ENCODE measurements around the gene FAM174A. TPM values are rescaled to one million over a fixed set of nuclear protein-coding genes. Genes with fewer than 3 reads are reported as not detected.

FAM174A gene
- total RNA-seq, 4 donors from 2014 or later: 27.8 to 57.3 (median 45.6) TPM

GRCh38 chr5:100576217-100576751 lies 41.1 kb downstream of the FAM174A start:
- Histone ChIP-seq H3K4me3 (no peak overlapping the region), H3K27me3 (no peaks in the 10 kb centered on the region), H3K4me1 (no peaks in the 10 kb centered on the region), H3K36me3 (peaks cover 3% of the 10 kb centered on the region), H3K27ac (no peak overlapping the region), H3K9me3 (no peaks in the 10 kb centered on the region)
- no peak for DNase-seq (ENCODE audit: low spot score in 2 of 2)
- TF ChIP-seq CTCF (IDR thresholded peaks at IDR 0.05): no peak
- no peak for TF ChIP-seq POLR2AphosphoS5 (IDR thresholded peaks at IDR 0.05)
- no peak for TF ChIP-seq POLR2A (IDR thresholded peaks at IDR 0.05)
- no peak for TF ChIP-seq EP300 (IDR thresholded peaks at IDR 0.05)
- 73% methylated on average over 2 of the region's 2 CpGs for WGBS

- no peak for DNase-seq (ENCODE audit: low spot score in 2 of 2)
- Histone ChIP-seq H3K4me3 (no peak overlapping the region), H3K36me3 (peaks cover 3% of the 10 kb centered on the region), H3K27me3 (no peaks in the 10 kb centered on the region), H3K9me3 (no peaks in the 10 kb centered on the region), H3K4me1 (no peaks in the 10 kb centered on the region), H3K27ac (no peak overlapping the region)
- TF ChIP-seq CTCF (IDR thresholded peaks at IDR 0.05): no peak
- TF ChIP-seq POLR2A (IDR thresholded peaks at IDR 0.05): no peak
- TF ChIP-seq POLR2AphosphoS5 (IDR thresholded peaks at IDR 0.05): no peak
- no peak for TF ChIP-seq EP300 (IDR thresholded peaks at IDR 0.05)
- 86% methylated on average over 1 of the region's 1 CpG for WGBS
Measured at GRCh38 chr5:100577506-100577905, 42.3 kb downstream of the FAM174A start.

- no peaks in the 10 kb centered on the region for H3K4me1 ChIP-seq
- H3K36me3 ChIP-seq: no peaks in the 10 kb centered on the region
- no peaks in the 10 kb centered on the region for H3K27me3 ChIP-seq
- WGBS: 67% methylated on average over 1 of the region's 1 CpG
- TF ChIP-seq POLR2A (IDR thresholded peaks at IDR 0.05): no peak
- TF ChIP-seq EP300 (IDR thresholded peaks at IDR 0.05): no peak
- TF ChIP-seq CTCF (IDR thresholded peaks at IDR 0.05): no peak
- TF ChIP-seq POLR2AphosphoS5 (IDR thresholded peaks at IDR 0.05): no peak
- H3K9me3 ChIP-seq: no peaks in the 10 kb centered on the region
- H3K4me3 ChIP-seq: no peak overlapping the region
- DNase-seq (ENCODE audit: low spot score in 2 of 2): no peak
- H3K27ac ChIP-seq: no peak overlapping the region
Measured at GRCh38 chr5:100584069-100584468, 48.9 kb downstream of the FAM174A start.

- H3K9me3 ChIP-seq: no peaks in the 10 kb centered on the region
- no peak for DNase-seq (ENCODE audit: low spot score in 2 of 2)
- TF ChIP-seq POLR2AphosphoS5 (IDR thresholded peaks at IDR 0.05) (no peak), CTCF (IDR thresholded peaks at IDR 0.05) (no peak), EP300 (IDR thresholded peaks at IDR 0.05) (no peak), POLR2A (IDR thresholded peaks at IDR 0.05) (no peak)
- H3K27me3 ChIP-seq: no peaks in the 10 kb centered on the region
- no peaks in the 10 kb centered on the region for H3K36me3 ChIP-seq
- H3K4me1 ChIP-seq: no peaks in the 10 kb centered on the region
- no peak overlapping the region for H3K4me3 ChIP-seq
- WGBS: 83% methylated on average over 5 of the region's 5 CpGs
- H3K27ac ChIP-seq: no peak overlapping the region
Measured at GRCh38 chr5:100584889-100585288, 49.7 kb downstream of the FAM174A start.

- Histone ChIP-seq H3K9me3 (no peaks in the 10 kb centered on the region), H3K4me3 (no peak overlapping the region), H3K36me3 (no peaks in the 10 kb centered on the region), H3K4me1 (peaks cover 12% of the 10 kb centered on the region), H3K27ac (no peak overlapping the region), H3K27me3 (no peaks in the 10 kb centered on the region)
- no peak for DNase-seq (ENCODE audit: low spot score in 2 of 2)
- TF ChIP-seq CTCF (IDR thresholded peaks at IDR 0.05): no peak
- no peak for TF ChIP-seq POLR2AphosphoS5 (IDR thresholded peaks at IDR 0.05)
- no peak for TF ChIP-seq EP300 (IDR thresholded peaks at IDR 0.05)
- TF ChIP-seq POLR2A (IDR thresholded peaks at IDR 0.05): no peak
- 95% methylated on average over 1 of the region's 1 CpG for WGBS
Measured at GRCh38 chr5:100590867-100591266, 55.7 kb downstream of the FAM174A start.
